ENCODE results near the gene DCAF6. TPM values are rescaled to one million over a fixed set of nuclear protein-coding genes. Genes with fewer than 3 reads are reported as not detected.

The DCAF6 gene
- total RNA-seq, 2 donors from 2014 or later, result 30.7 to 42.8 TPM

GRCh38 chr1:167933788-167934187, 2.7 kb upstream of the DCAF6 start:
- H3K9me3 ChIP-seq, result no peaks in the 10 kb centered on the region
- no peak for ATAC-seq
- no peak overlapping the region for H3K4me3 ChIP-seq
- H3K27ac ChIP-seq, result peak overlapping the region in 3 of 4 donors; percentile 94 to 97 (median 96)
- intact Hi-C loops (cut with DNase I), result no loop called here
- H3K4me1 ChIP-seq, result peaks cover 33% of the 10 kb centered on the region
- H3K36me3 ChIP-seq (replicated peaks in 1 of 2; ENCODE audit: insufficient read depth in 1 of 2, low read depth in 2 of 2), result no peaks in the 10 kb centered on the region
- DNase-seq, result no peak
- TF ChIP-seq CTCF (IDR thresholded peaks at IDR 0.05) (no peak), POLR2A (IDR thresholded peaks at IDR 0.05) (no peak)
- 28 to 43% methylated on average over 4 of the region's 4 CpGs for WGBS, 2 donors
- H3K27me3 ChIP-seq, result no peaks in the 10 kb centered on the region

GRCh38 chr1:167934426-167935215, 1.9 kb upstream of the DCAF6 start:
- peak overlapping the region; percentile 91 to 97 (median 95) for H3K27ac ChIP-seq
- no peak for ATAC-seq
- H3K4me3 ChIP-seq, result peak overlapping the region; percentile 62 to 75
- H3K36me3 ChIP-seq (replicated peaks in 1 of 2; ENCODE audit: insufficient read depth in 1 of 2, low read depth in 2 of 2), result no peaks in the 10 kb centered on the region
- DNase-seq, result no peak
- no peaks in the 10 kb centered on the region for H3K9me3 ChIP-seq
- 5 to 10% methylated on average over 4 of the region's 4 CpGs for WGBS, 2 donors
- H3K4me1 ChIP-seq, result peaks cover 27% of the 10 kb centered on the region
- no peaks in the 10 kb centered on the region for H3K27me3 ChIP-seq
- TF ChIP-seq CTCF (IDR thresholded peaks at IDR 0.05) (no peak), POLR2A (IDR thresholded peaks at IDR 0.05) (no peak)
- intact Hi-C loops (cut with DNase I), result no loop called here

- intact Hi-C loops (cut with DNase I), result no loop called here
These were observed 1.0 kb upstream of the DCAF6 start for GRCh38 chr1:167935216-167936067.

More at GRCh38 chr1:167935216-167936067, 1.0 kb upstream of the DCAF6 start:
- 0 to 1% methylated on average over 10 to 45 of the region's 45 CpGs for WGBS, 2 donors
- peak; percentile 4 for ATAC-seq
- DNase-seq, result peak; percentile 23 to 49 (median 24)
- Histone ChIP-seq H3K27ac (peak overlapping the region; percentile 91 to 97 (median 95)), H3K36me3 (replicated peaks in 1 of 2; ENCODE audit: insufficient read depth in 1 of 2, low read depth in 2 of 2) (no peaks in the 10 kb centered on the region), H3K9me3 (no peaks in the 10 kb centered on the region), H3K4me1 (peaks cover 27% of the 10 kb centered on the region), H3K27me3 (no peaks in the 10 kb centered on the region), H3K4me3 (peak overlapping the region; percentile 62 to 75)
- peak; percentile 82 to 87 (median 86) for TF ChIP-seq POLR2A (IDR thresholded peaks at IDR 0.05)
- peak in 2 of 7 experiments; percentile 9 to 14 for TF ChIP-seq CTCF (IDR thresholded peaks at IDR 0.05)
